GM18868 (cell line): Measurements from ENCODE around the gene MAPK9.
"Not testable (repeated sequence)": the region's sequence is repeated elsewhere in the genome, so short reads cannot be mapped to it uniquely, and the experiment has no call there.

Source experiments
- ATAC-seq: cut with Tn5 transposase; IDR thresholded peaks from one replicate; pipeline ENCODE4 v1.9.1; 2021; ENCODE audit warnings: mild to moderate bottlenecking, moderate library complexity; ENCODE audit not compliant: unreplicated experiment

The MAPK9 gene

DNA sequence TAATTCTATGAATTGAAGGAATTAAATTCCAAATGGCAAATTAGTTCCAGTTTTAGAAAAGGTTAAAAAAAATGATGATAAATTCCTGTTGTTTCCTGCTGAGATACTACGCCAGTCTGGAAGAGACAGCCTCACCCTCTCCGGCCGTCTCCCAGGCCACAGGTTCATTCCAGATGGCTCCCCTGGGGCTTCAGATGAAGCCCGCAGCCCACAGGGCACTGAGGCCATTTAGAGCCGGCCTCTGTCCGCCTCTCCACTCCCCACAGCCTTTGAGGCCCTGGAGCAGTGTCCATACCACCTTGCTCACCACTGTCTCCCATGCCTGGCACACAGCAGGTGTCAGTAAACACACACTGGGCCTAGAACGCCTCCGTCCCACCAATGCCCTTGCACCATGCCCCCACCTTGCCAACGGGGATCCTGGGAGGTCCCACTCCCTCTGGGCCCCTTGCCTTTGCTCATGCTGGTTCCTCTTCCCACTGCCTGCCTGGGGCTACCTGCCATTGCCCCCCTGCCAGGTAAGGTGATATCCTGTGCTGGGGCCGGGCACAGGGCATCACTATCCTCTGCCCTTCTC lies 35.2 kb upstream of the MAPK9 start:
- ATAC-seq = no peak

DNA sequence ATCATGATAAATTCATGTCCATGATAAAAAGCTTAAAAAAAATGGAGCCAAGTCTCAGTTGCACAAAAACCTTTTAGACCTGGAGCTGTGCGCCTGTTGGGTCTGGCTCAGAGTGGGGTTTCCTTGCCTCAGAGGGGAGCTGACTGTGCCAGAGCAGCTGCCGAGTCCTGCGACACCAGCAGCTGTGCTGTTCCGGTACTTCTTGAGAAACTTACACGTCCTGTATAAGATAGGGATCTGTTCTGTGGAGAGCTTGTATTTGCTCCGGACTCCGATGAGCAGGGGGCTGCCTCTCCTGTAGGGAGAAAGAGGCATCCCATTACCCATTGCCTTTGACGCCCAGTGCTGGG lies 32.7 kb upstream of the MAPK9 start:
- no peak for ATAC-seq

DNA sequence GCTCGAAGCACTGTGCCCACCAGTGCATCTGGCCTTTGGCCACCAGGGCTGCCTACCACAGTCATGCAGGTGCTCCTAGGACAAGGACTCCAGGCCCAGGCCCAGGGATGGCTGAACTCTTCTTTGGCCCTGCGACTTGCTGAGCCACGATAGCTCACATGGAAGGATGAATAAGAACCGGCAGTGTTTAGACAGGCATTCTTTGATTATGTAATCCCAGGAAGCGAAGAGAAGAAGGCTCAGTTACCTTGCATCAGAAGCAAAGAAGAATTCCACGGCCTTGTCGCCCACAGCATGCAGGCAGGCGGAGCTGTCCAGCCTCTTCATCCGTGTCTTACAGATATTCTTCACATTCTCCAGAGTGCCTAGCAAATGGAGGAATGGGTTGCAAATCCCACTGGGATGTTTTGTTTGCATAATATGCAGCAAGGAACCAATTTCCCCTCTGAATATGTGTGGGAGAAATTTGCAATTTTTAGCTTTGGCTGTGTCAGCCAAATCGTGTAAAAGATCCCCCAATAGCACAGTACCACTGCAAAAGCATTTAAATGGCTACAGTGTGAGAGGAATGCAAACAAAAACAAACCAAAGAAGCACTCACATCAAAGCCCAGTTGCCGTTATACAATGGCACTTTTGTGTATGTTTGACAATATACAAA lies 32.2 kb upstream of the MAPK9 start:
- no peak for ATAC-seq

DNA sequence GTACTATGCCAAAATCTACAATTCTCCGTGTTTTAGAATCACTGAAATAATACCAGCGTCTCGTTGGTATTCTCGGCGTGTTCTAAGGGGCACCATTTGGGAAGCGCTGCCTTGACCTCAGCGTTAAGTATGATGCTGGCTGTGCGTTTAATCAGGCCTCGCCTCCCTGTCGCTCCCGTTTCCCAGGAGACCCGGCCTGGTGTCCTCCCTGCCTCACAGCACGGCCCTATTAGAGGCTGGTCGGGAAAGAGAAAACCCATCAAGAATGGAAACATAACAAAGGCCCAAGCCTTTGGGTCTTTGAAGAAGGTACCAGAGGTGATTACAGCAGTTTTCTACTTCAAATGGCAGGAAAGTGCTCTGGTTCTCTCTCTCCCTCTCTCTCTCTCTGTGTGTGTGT lies 31.3 kb upstream of the MAPK9 start:
- ATAC-seq = no peak

DNA sequence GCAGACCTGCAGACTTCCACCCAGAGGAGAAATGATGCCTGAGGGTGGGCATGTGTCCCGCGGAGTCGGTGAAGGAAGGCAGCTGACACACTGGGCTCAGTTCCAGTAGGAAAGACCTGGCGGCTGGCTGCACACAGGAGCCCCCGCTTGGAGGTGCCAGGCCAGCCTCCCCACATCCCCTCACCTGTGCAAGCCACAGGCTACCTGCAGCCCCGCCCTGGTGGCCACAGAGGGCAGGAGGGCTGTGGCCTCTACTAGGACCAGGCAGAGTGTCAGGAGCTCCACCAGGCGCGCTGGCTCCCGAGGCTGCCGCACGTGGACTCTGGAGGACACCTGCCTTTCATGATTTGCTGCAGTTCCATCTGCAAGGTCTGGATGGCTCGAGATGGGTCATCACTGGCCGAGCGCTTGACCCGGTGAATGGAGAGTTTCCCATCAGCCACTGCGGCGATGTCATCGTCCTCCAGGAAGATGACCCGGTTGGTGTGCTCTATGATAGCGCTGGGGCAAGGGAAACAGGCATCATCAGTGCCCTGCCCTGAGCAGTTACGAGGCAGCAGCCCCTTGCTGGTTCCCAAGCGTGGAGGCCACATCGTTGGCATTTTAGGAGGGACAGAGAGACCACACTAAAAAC lies 26.7 kb upstream of the MAPK9 start:
- ATAC-seq = no peak

DNA sequence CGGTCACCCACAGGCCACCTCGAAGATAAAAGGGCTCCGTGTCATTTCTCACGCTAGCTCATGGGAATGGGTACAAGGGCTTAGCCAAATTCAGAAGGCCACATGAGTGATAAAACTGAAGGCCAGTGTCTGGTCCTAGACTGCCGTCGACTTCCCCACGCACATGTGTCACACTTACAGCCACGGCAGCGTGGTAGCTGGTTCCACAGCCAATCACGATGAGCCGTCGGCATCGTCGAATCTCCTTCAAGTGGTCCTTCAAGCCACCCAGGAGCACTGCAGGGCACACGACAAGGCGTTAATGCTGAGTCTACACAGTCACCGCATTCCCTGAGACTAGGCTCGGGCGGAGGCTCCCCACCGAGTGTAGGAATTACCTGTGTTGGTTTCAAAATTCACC lies 24.7 kb upstream of the MAPK9 start:
- no peak for ATAC-seq

DNA sequence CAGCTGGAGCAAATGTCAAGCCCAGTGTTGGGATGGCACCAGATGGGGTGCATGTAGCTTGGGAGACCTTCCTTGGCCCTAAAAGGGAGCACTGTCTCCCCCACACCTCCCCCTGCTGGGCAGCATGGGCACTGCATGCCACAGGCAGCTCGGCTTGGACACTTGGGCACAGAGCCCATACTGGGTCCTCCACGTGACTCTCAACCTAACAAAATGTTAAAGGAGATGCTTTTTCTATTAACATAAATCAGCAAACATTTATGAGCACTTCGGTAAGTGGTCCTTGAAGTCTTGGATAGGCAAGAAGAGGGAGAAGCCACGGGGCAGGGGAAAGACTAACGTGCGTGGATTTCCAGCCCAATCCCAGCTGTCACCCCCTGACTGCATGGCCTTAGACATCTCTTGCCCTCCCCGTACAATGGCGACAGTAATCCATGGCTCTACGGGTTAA lies 23.9 kb upstream of the MAPK9 start:
- ATAC-seq = peak; percentile 62

DNA sequence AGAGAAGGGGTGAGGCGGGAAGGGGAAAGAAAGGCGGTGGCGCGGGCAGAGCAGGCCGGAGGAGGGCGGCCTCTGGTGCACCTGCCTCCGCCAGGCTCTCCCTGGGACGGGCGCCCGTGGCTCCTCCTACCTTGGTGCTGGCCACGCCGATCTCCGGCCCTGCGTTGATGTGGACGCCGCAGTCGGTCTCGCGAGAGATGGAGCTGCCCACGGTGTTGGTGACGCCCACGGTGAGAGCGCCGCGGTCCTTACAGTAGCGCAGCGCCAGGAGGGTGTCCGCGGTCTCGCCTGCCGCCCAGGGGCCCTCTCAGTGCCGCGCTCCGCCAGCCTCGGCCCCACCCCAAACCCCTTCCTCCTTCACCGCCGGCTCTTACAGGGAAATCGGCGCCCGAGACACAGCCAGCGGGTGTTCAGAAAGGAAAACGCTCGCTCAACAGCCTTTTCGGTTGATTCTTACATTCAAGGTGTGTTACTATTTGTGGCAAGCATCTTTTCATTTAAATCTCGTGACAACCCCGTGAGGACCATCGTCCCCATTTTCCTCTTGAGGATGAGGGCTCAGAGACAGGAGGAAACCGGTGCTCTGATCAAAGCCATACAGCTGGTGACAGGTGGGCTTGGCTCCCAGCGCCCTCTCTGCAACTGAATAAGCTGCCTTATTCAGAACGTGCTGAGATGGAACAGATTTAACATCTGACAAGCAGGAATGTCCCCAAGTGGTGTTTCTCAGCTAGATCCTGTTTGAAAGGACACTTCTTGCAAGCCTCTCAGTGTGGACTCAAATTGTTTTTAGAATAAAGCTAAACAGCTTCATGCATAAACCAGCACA lies 22.0 kb upstream of the MAPK9 start:
- ATAC-seq = no peak

DNA sequence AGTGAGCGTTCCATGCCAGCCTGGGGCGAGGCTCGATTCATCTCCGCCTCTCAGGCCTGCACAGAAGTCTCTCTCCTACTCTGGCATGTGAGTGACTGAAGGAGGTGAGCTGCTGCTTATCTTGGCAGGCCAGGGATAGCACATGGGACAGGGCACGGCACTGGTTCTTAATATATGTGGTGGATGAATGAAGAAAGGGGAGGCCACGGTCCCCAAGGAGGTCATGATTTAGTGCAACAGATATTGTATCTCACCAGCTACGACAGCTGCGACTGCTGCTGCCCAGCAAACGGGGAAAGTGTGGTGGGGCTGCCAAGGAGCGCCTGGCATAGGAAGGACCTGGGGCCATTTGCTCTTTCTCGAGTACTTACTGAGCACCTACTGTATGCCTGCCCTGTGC lies 19.3 kb upstream of the MAPK9 start:
- no peak for ATAC-seq

DNA sequence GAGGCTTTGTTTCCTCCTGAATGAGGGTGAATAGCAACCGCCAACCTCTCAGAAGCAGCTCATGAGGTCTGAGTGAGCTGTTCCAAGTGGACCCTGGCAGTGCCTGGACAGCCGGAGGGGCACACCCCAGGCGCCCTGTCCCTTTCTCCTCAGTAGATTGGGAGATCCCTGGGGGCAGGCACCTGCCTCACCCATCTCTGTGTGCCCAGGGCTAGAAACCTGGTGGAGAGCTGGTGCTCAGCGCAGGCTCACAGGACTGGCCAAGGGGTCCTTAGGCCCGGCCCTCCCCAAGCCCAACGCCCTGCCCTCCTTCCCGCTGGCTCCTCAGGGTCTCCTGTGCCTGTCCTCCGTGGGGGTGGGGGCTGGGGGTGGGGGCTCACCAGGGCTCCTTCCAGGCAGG lies 14.9 kb upstream of the MAPK9 start:
- ATAC-seq = no peak

DNA sequence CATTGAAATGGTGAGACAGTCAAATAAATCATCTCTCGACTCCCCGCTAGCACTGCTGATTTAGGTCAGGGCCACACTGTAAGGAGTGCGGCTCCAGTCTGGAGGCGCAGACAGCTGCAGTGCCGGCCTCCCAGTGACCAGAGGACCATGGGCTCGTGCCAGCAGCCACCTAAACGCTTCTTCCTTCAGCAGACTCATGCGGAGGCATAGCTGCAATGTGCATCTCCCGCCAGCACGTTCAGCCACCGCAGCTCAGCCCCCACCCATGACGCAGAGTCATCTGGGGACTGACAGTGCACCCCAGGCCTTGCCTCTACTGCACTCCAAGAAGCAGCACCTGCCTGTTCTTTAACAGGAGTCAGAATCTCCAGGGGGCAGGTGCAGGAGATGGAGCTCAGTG lies 13.6 kb upstream of the MAPK9 start:
- ATAC-seq = no peak

DNA sequence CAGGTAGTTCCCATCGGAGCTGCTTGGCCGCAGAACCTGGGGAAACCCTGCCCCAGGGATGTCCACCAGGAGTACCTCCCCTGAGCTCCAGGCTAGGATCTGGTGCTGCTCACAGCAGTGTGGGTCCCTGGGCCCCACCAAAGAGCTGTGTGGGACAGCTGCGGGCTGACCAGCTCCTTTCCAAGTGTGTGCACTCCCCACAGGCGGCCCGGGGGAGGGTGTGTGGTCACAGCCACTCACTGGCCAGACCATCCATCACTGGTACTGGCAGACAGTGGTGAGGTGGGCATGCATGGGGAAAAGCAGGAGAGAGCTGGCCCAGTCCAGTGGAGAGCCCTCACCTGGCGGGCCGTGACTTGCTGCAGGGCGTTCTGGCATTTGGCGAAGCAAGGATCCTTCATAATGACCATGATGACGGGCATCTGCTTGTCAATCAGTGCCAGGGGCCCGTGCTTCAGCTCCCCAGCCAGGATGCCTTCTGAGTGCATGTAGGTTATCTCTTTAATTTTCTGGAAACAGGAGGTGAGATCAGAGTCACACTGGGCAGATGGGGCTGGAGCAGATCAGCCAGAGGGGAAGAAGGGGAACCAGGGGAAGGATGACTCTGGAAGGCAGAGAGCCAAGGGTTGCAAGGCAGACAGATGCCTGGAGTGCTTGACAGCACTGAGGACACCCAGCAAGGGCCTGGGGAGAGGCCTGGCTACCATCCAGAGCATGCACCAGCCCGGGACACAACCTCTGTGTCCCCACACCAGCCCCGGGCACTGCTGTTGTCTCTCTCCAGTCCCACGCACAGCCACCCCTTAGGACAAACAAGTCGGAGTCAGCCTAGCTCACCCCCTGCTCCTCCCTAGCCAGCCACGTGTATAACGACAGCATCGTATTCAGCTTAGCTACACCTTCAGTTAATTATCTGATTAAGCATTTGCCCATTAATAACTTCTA lies 12.8 kb upstream of the MAPK9 start:
- no peak for ATAC-seq

DNA sequence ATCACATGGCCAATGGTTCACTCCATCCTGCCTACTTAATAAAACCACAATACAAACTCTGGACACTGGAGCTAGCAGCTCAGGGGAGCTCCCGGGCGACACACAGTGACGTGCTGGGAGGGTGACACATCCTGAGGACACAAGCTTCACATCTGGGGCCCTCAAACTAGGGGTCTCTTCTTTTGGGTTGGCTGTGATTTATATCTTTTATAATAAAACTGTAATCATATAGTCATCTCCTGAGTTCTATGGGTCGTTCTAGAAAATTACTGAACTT lies 12.1 kb upstream of the MAPK9 start:
- no peak for ATAC-seq

DNA sequence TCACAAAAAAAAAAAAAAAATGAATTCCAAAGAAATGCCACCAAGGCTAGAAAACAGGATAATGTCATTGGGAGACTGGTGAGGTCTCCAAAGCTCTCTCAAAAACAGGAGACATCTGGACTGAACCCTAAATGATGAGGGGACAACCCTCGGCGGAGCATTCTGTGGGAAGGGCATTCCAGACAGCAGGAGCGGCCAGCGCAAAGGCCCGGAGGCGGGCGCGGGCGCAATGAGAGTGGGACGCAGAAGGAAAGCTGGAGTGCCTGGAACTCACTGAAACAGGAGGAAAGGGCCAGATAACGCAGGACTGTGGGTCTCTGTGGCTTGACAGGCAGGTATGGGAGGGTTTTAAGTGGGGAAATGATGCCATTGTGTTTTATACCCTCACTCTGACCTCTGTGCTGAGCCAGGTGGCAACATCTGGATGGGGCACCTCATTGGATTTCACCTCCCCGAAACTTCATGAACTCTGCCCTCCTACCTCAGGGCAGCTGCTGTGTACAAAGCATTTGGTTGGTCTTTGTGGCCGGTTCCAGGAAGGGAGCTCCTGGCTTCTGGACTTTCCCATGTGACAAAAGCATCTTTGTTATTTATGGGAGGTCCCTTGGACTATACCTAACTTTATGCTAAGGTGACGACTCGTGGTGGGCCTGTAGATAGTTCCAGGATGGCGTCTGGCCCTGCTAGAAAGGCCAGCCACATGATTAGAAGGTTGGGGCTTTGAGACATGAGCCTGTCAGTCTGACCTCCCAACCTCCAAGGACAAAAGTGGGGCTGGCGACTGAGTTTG lies 11.5 kb upstream of the MAPK9 start:
- no peak for ATAC-seq

DNA sequence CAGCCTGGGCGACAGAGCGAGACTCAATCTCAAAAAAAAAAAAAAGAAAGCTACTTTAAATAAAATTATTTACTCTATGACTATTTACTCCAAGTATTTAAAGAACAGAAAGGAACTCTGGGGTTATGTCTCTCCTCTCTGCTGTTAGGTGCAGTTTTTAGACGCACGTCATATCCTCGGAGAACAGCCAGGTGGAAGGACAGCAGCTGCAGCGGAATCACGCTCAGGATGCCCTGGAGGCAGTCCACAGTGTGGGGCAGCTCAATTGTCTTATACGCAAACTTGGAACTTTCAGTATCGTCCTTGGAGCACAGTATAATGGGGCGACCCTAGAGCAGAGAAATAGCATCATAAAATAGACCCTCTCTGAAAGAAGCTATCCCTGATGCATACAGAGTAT lies 10.4 kb upstream of the MAPK9 start:
- ATAC-seq = no peak

DNA sequence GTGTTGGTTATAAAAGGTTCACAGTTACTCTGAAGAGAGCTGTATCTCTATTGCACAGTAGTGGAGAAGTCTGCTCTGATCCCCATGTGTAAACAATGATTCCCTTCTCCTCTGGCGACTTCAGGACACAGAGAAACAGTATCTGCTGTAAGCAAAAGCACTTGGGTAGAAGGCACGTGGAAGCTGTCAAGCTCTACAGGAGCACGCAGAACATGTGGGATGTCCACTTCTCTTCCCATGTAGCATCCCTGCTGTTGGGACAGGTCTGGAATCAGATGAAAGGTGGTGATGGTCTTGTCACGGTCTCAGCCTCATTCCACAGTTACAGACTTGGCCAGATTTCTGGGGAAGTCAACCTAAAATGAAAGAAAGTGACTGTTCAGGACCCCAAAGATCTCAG lies 9.4 kb upstream of the MAPK9 start:
- ATAC-seq = no peak

DNA sequence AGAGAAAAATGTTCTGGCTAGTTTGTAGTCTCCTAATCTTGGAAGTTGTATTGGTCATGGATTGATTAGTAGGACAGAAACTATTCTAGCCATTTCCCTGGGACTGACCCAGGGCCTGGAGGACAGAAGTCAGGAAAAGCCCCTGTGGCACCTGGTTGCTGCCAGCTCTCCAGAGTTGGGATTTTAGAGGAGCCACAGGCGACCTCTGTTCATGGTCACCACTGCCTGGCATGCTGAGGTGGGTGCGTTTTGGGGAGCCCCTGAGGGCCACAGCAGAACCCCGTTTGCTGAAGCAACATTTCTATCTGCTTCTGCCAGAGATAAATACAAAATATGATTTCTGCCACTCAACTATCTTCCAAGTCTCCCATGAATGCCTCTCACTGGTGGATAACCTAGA lies 7.6 kb upstream of the MAPK9 start:
- ATAC-seq = no peak

DNA sequence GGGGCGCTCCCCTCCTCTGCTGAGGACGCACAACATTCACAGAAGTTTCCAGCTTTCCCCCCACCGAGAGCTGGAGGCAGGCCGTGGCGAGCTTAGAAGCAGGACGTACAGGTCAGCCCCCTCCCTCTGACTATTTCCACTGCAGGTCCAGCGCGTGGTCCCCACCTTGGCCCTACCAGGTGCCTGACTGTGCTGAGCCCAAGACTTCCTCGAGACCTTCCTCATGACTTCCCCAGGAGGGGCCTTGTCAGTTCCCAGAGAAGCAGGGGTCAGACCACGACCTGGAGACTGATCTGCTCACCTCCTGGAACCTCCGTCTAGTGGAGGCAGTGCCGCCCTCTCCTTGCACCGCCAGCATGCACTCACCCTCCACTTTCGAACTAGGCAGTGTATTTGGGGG lies 7.1 kb upstream of the MAPK9 start:
- not testable (repeated sequence) for ATAC-seq

DNA sequence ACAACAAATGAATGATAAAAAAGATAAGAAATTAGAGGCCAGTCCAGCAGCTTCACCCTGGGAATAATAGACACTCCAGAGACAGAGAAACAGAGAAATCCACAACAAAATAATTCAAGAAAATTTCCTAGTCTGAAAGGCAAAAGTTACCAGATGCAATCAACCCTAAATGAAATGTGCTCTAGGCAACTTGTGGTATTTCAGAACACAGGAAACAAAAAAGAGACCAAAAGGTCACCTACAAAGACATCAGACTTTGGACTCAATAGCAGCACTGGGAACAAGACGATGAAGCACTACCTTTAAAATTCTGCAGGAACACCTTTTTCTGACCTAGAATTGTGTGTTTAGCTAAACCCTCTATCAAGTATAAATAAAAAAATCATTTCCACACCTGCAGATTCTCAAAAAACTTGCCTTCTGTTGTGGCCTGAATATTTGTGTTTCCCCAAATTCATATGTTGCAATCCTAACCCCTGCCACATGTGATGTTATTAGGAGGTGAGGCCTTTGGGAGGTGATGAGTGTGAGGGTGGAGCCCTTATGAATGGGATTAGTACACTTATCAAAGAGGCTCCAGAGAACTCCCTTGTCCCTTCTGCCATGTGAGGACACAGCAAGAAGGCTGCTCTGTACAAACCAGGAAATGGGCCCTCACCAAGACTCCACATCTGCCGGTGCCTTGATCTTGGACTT lies 5.9 kb upstream of the MAPK9 start:
- ATAC-seq = no peak

DNA sequence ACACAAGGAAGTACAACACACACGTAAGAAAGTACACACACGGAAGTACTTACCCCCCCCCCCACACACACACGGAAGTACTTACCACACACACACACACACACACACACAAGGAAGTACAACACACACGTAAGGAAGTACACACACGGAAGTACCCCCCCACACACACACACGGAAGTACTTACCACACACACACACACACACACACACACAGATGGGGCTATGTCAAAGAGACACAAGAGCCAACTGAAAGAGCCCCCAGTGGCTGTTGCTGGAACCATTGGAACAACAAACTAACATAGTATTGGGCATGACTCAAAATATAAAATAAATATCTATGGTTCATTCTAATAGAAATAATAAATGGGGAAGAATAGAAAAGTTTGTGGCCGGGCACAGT lies 4.9 kb upstream of the MAPK9 start:
- no peak for ATAC-seq
